HCT116 (cell line): Measurements from ENCODE around the gene SOX6. TPM values are rescaled to one million over a fixed set of nuclear protein-coding genes. Genes with fewer than 3 reads are reported as not detected.

Source experiments
- ATAC-seq: fragments of 200-7000 bp; cut with Tn5 transposase; 2 replicates; pipeline ENCODE4 v1.9.1; 2020; ENCODE audit warnings: mild to moderate bottlenecking, moderate library complexity
- BruUV-seq: library from RNA; stranded (reverse); fragments of 400-500 nt; replicated peaks from 2 replicates; lab custom pipeline; 2021; lab: Mats Ljungman, UMichigan
- CTCF ChIA-PET: fragments of 300-600 bp; sonication (Branson Sonifier 250); formaldehyde crosslinking; loops from one replicate; lab custom pipeline; 2021; ENCODE audit warnings: antibody characterized with exemption; lab: Charles Lee
- POLR2A ChIA-PET: fragments of 300-600, 350-600 bp; sonication (Branson Sonifier 250); formaldehyde crosslinking; loops from one replicate; lab custom pipeline; 2021; ENCODE audit warnings: antibody characterized with exemption; lab: Charles Lee
- RAD21 ChIA-PET, 2 experiments: fragments of 300-600 bp; sonication (Branson Sonifier 250); formaldehyde crosslinking; loops; one replicate each; lab custom pipeline; 2023; ENCODE audit warnings: low total read pairs in 2 of 2; ENCODE audit not compliant: uncharacterized antibody in 2 of 2, unreplicated experiment in 2 of 2, low non-redundant PET in 1 of 2; lab: Charles Lee
- DNase-seq: peaks from one replicate; pipeline ENCODE4 v3.0.0-alpha.2; 2010; ENCODE audit warnings: low read depth, low spot score
- H2AFZ ChIP-seq: fragments of 200-600 bp; shearing (Covaris generic), sonication (generic); 2 replicates; pipeline ENCODE4 v1.6.1; 2017; ENCODE audit warnings: low read depth, mixed run types, mixed read lengths, antibody characterized with exemption, low read length; ENCODE audit not compliant: poor library complexity, severe bottlenecking
- H3K27ac ChIP-seq: 2 replicates; pipeline ENCODE4 v1.5.1; 2012; ENCODE audit warnings: low read depth, low read length
- H3K27me3 ChIP-seq: fragments of 200-600 bp; sonication (generic); 2 replicates; pipeline ENCODE4 v1.6.1; 2016; ENCODE audit warnings: mixed run types, low read length, mixed read lengths; ENCODE audit not compliant: insufficient read depth
- H3K36me3 ChIP-seq, 2 experiments: fragments of 200-500 bp in 1 of 2; fragments of 200-600 bp in 1 of 2; sonication (Bioruptor generic) in 1 of 2; sonication (generic) in 1 of 2; 2 replicates each; pipeline versions ENCODE4 v1.5.1 to v1.6.1; 2014 to 2016; ENCODE audit warnings: low read length in 2 of 2, inconsistent platforms in 1 of 2, mixed read lengths in 1 of 2, mixed run types in 1 of 2; ENCODE audit not compliant: insufficient read depth in 2 of 2, control insufficient read depth in 1 of 2
- H3K4me1 ChIP-seq, 2 experiments: fragments of 200-600 bp in 1 of 2; sonication (generic) in 1 of 2; 2 replicates each; pipeline versions ENCODE4 v1.5.1 to v1.6.1; 2012 to 2017; ENCODE audit warnings: low read length in 2 of 2, inconsistent platforms in 1 of 2, mild to moderate bottlenecking in 1 of 2, mixed read lengths in 1 of 2, mixed run types in 1 of 2, moderate library complexity in 1 of 2; ENCODE audit not compliant: insufficient read depth in 2 of 2, control insufficient read depth in 1 of 2
- H3K4me2 ChIP-seq: fragments of 200-600 bp; sonication (generic); 2 replicates; pipeline ENCODE4 v1.6.1; 2017; ENCODE audit warnings: mixed run types, low read length, mixed read lengths
- H3K4me3 ChIP-seq, 2 experiments: fragments of 200-600 bp in 1 of 2; sonication (generic) in 1 of 2; replicated peaks in 1 of 2; 2 replicates each; pipeline ENCODE4 v1.5.1; 2011 to 2016; ENCODE audit warnings: low read length in 2 of 2, control low read depth in 1 of 2, low read depth in 1 of 2, mild to moderate bottlenecking in 1 of 2, mixed read lengths in 1 of 2, mixed run types in 1 of 2
- H3K79me2 ChIP-seq: fragments of 200-600 bp; sonication (generic); 2 replicates; pipeline ENCODE4 v1.6.1; 2017; ENCODE audit warnings: mild to moderate bottlenecking, mixed run types, low read length, moderate library complexity, mixed read lengths; ENCODE audit not compliant: insufficient read depth
- H3K9ac ChIP-seq: fragments of 200-600 bp; sonication (generic); 2 replicates; pipeline ENCODE4 v1.6.1; 2016; ENCODE audit warnings: low read length, mixed read lengths
- H3K9me2 ChIP-seq: fragments of 200-600 bp; sonication (generic), shearing (Covaris generic); 2 replicates; pipeline ENCODE4 v1.6.1; 2017; ENCODE audit warnings: mixed run types, mild to moderate bottlenecking, moderate library complexity; ENCODE audit not compliant: insufficient read depth
- H3K9me3 ChIP-seq, 2 experiments: fragments of 200-500 bp in 1 of 2; fragments of 200-600 bp in 1 of 2; sonication (Bioruptor generic) in 1 of 2; sonication (generic) in 1 of 2; 2 replicates each; pipeline ENCODE4 v1.6.1; 2014 to 2017; ENCODE audit warnings: low read length in 2 of 2, mixed read lengths in 2 of 2, inconsistent platforms in 1 of 2, low read depth in 1 of 2, mild to moderate bottlenecking in 1 of 2, mixed run types in 1 of 2, moderate library complexity in 1 of 2; ENCODE audit not compliant: control insufficient read depth in 1 of 2, insufficient read depth in 1 of 2
- H4K20me1 ChIP-seq: fragments of 200-600 bp; sonication (generic), shearing (Covaris generic); 2 replicates; pipeline ENCODE4 v1.6.1; 2017; ENCODE audit warnings: mixed run types, mild to moderate bottlenecking, moderate library complexity; ENCODE audit not compliant: insufficient read depth
- ATF3 ChIP-seq: IDR thresholded peaks from 2 replicates; pipeline ENCODE4 v1.6.1; 2012
- CEBPB ChIP-seq: IDR thresholded peaks from 2 replicates; pipeline ENCODE4 v1.6.1; 2012; ENCODE audit warnings: low read depth
- EGR1 ChIP-seq: IDR thresholded peaks from 2 replicates; pipeline ENCODE4 v1.6.1; 2012; ENCODE audit warnings: low read depth
- ELF1 ChIP-seq: IDR thresholded peaks from 2 replicates; pipeline ENCODE4 v1.6.1; 2012; ENCODE audit warnings: low read depth, borderline replicate concordance
- EZH2phosphoT487 ChIP-seq: fragments of 200-600 bp; IDR thresholded peaks from 2 replicates; pipeline ENCODE4 v1.6.1; 2018; ENCODE audit warnings: antibody characterized with exemption, borderline replicate concordance
- FOSL1 ChIP-seq: IDR thresholded peaks from 2 replicates; pipeline ENCODE4 v1.6.1; 2012; ENCODE audit warnings: low read depth
- MAX ChIP-seq: IDR thresholded peaks from 2 replicates; pipeline ENCODE4 v1.6.1; 2012
- POLR2A ChIP-seq: IDR thresholded peaks from 2 replicates; pipeline ENCODE4 v1.7.0; 2011; ENCODE audit warnings: borderline replicate concordance; ENCODE audit not compliant: insufficient read depth, insufficient read length; ENCODE audit errors: extremely low read depth
- SIN3A ChIP-seq: IDR thresholded peaks from 2 replicates; pipeline ENCODE4 v1.6.1; 2012; ENCODE audit warnings: low read depth
- ZBTB33 ChIP-seq: IDR thresholded peaks from 2 replicates; pipeline ENCODE4 v1.6.1; 2011; ENCODE audit warnings: mild to moderate bottlenecking, low read length, moderate library complexity; ENCODE audit not compliant: insufficient replicate concordance; ENCODE audit errors: extremely low read depth
- intact Hi-C: fragments of 100-400 bp; cut with micrococcal nuclease; formaldehyde crosslinking; loops from 2 replicates; pipeline ENCODE4 v1.10.0; 2022
- total RNA-seq: library from RNA; stranded (reverse); gene quantifications from one replicate; pipeline ENCODE4 v1.2.1, GENCODE V29; 2021; ENCODE audit not compliant: unreplicated experiment

The SOX6 gene
- total RNA-seq, 1 experiment from 2014 or later, result 0.81 TPM

- intact Hi-C loops, result no loop called here
- CTCF ChIA-PET, result no interaction called here
- no peak for TF ChIP-seq ELF1
- TF ChIP-seq FOSL1, result no peak
- no peak for TF ChIP-seq MAX
- no peak for TF ChIP-seq ZBTB33
- TF ChIP-seq EZH2phosphoT487, result no peak
- TF ChIP-seq SIN3A, result no peak
- TF ChIP-seq POLR2A, result no peak
- TF ChIP-seq CEBPB, result no peak
- no peak for TF ChIP-seq EGR1
- TF ChIP-seq ATF3, result no peak
These were observed 18.7 kb downstream of the SOX6 start for GRCh38 chr11:16337421-16338213.

More at GRCh38 chr11:16337421-16338213, 18.7 kb downstream of the SOX6 start:
- Histone ChIP-seq H3K4me2 (no peak overlapping the region), H3K9me3 (no peaks in the 10 kb centered on the region), H3K27ac (no peak overlapping the region), H3K9ac (no peak overlapping the region), H3K79me2 (no peaks in the 10 kb centered on the region), H3K36me3 (no peaks in the 10 kb centered on the region), H3K9me2 (no peaks in the 10 kb centered on the region), H3K4me3 (no peak overlapping the region), H4K20me1 (no peaks in the 10 kb centered on the region), H3K27me3 (0 out of 2 replicates have a peak, but pooled peaks cover 3% of the 10 kb centered on the region), H2AFZ (no peak overlapping the region), H3K4me1 (no peaks in the 10 kb centered on the region)
- ChIA-PET RAD21 (no interaction called here), POLR2A (no interaction called here)
- DNase-seq, result no peak
- no TSS peak for BruUV-seq
- ATAC-seq, result no peak
